IMR-90 (cell line): ENCODE results near the gene P2RY14. TPM values are rescaled to one million over a fixed set of nuclear protein-coding genes. Genes with fewer than 3 reads are reported as not detected.

Experiments
- ATAC-seq: fragments of 200-7000 bp; cut with Tn5 transposase; 2 replicates; pipeline ENCODE4 v1.9.1; 2020; ENCODE audit warnings: low read depth, mild to moderate bottlenecking, moderate library complexity
- BruUV-seq: library from RNA; stranded (reverse); fragments of 400-500 nt; replicated peaks from 2 replicates; lab custom pipeline; 2021; lab: Mats Ljungman, UMichigan
- CTCF ChIA-PET: fragments of 300-600 bp; formaldehyde crosslinking; extraction: SDS; loops from one replicate; lab custom pipeline; 2021; ENCODE audit warnings: antibody characterized with exemption; lab: Yijun Ruan, JAX
- POLR2A ChIA-PET: fragments of 300-600 bp; sonication (Branson Sonifier 250); formaldehyde crosslinking; loops from one replicate; lab custom pipeline; 2022; ENCODE audit warnings: antibody characterized with exemption; ENCODE audit not compliant: unreplicated experiment; lab: Charles Lee
- DNase-seq: peaks from one replicate; pipeline ENCODE4 v3.0.0; 2013
- H2AFZ ChIP-seq: replicated peaks from 2 replicates; pipeline ENCODE3; 2013; ENCODE audit warnings: low read length, mild to moderate bottlenecking; ENCODE audit not compliant: poor library complexity
- H2AK5ac ChIP-seq: 2 replicates; pipeline ENCODE4 v1.6.1; 2013; ENCODE audit warnings: low read depth, low read length, inconsistent platforms
- H2AK9ac ChIP-seq: replicated peaks from 2 replicates; pipeline ENCODE3; 2013; ENCODE audit warnings: mild to moderate bottlenecking, low read depth, low read length, moderate library complexity; ENCODE audit not compliant: poor library complexity
- H2BK120ac ChIP-seq: 2 replicates; pipeline ENCODE4 v1.6.1; 2013; ENCODE audit warnings: low read depth, low read length, inconsistent platforms
- H2BK15ac ChIP-seq: 3 replicates; pipeline ENCODE4 v1.6.1; 2013; ENCODE audit warnings: low read depth, low read length, inconsistent platforms
- H2BK20ac ChIP-seq: 2 replicates; pipeline ENCODE4 v1.6.1; 2013; ENCODE audit warnings: low read depth, mild to moderate bottlenecking, inconsistent platforms, low read length, moderate library complexity
- H2BK5ac ChIP-seq: 2 replicates; pipeline ENCODE4 v1.6.1; 2013; ENCODE audit warnings: mild to moderate bottlenecking, low read depth, low read length, inconsistent platforms; ENCODE audit not compliant: poor library complexity, severe bottlenecking
- H3K14ac ChIP-seq: replicated peaks from 2 replicates; pipeline ENCODE4 v1.6.1; 2013; ENCODE audit warnings: low read depth, low read length, inconsistent platforms
- H3K18ac ChIP-seq: 2 replicates; pipeline ENCODE4 v1.6.1; 2013; ENCODE audit warnings: low read depth, low read length, control low read depth
- H3K23ac ChIP-seq: 2 replicates; pipeline ENCODE4 v1.6.1; 2013; ENCODE audit warnings: low read depth, low read length, inconsistent platforms
- H3K27ac ChIP-seq: 2 replicates; pipeline ENCODE4 v1.5.1; 2013; ENCODE audit warnings: mild to moderate bottlenecking, control low read depth, low read length; ENCODE audit not compliant: insufficient read depth
- H3K27me3 ChIP-seq: 2 replicates; pipeline ENCODE4 v1.6.1; 2013; ENCODE audit warnings: low read length; ENCODE audit not compliant: control insufficient read depth, insufficient read depth
- H3K36me3 ChIP-seq: 2 replicates; pipeline ENCODE4 v1.6.1; 2013; ENCODE audit warnings: low read length, mixed read lengths; ENCODE audit not compliant: control insufficient read depth, insufficient read depth
- H3K4ac ChIP-seq: 2 replicates; pipeline ENCODE4 v1.6.1; 2013; ENCODE audit warnings: low read depth, low read length, inconsistent platforms
- H3K4me1 ChIP-seq: 2 replicates; pipeline ENCODE4 v1.6.1; 2013; ENCODE audit warnings: low read length, mixed read lengths; ENCODE audit not compliant: control insufficient read depth, insufficient read depth
- H3K4me2 ChIP-seq: 2 replicates; pipeline ENCODE4 v1.6.1; 2013; ENCODE audit warnings: low read depth, mild to moderate bottlenecking, control low read depth, low read length, moderate library complexity
- H3K4me3 ChIP-seq: 2 replicates; pipeline ENCODE4 v1.5.1; 2013; ENCODE audit warnings: low read depth, mild to moderate bottlenecking, control low read depth, low read length, moderate library complexity; ENCODE audit not compliant: insufficient read depth
- H3K56ac ChIP-seq: 2 replicates; pipeline ENCODE4 v1.6.1; 2013; ENCODE audit warnings: low read length, inconsistent platforms; ENCODE audit not compliant: insufficient read depth; ENCODE audit errors: extremely low read depth
- H3K79me1 ChIP-seq, 2 experiments: 2 replicates each; pipeline ENCODE4 v1.6.1; 2013; ENCODE audit warnings: low read length in 2 of 2, inconsistent platforms in 1 of 2, low read depth in 1 of 2
- H3K9ac ChIP-seq: 2 replicates; pipeline ENCODE4 v1.6.1; 2013; ENCODE audit warnings: low read depth, low read length, control low read depth
- H3K9me1 ChIP-seq: 2 replicates; pipeline ENCODE4 v1.6.1; 2013; ENCODE audit warnings: low read length, inconsistent platforms; ENCODE audit not compliant: insufficient read depth
- H3K9me3 ChIP-seq: 2 replicates; pipeline ENCODE4 v1.6.1; 2013; ENCODE audit warnings: low read length; ENCODE audit not compliant: control insufficient read depth, insufficient read depth
- H4K20me1 ChIP-seq: 2 replicates; pipeline ENCODE4 v1.6.1; 2013; ENCODE audit warnings: low read length, inconsistent platforms; ENCODE audit not compliant: insufficient read depth
- H4K5ac ChIP-seq: 2 replicates; pipeline ENCODE4 v1.6.1; 2013; ENCODE audit warnings: mild to moderate bottlenecking, low read depth, low read length, control low read depth
- H4K8ac ChIP-seq, 2 experiments: 2 replicates each; pipeline ENCODE4 v1.6.1; 2013; ENCODE audit warnings: low read depth in 2 of 2, low read length in 2 of 2, control low read depth in 1 of 2, inconsistent platforms in 1 of 2
- H4K91ac ChIP-seq: 2 replicates; pipeline ENCODE4 v1.6.1; 2013; ENCODE audit warnings: low read depth, low read length, inconsistent platforms; ENCODE audit not compliant: insufficient read depth
- BHLHE40 ChIP-seq: fragments of 150-350 bp; IDR thresholded peaks from 2 replicates; pipeline ENCODE4 v1.6.1; 2016; ENCODE audit warnings: mild to moderate bottlenecking, low read depth, low read length
- CEBPB ChIP-seq: IDR thresholded peaks from 2 replicates; pipeline ENCODE4 v1.6.1; 2012; ENCODE audit warnings: low read depth, low read length, improper control_type of control experiment
- FOS ChIP-seq: fragments of 150-350 bp; IDR thresholded peaks from 2 replicates; pipeline ENCODE4 v1.6.1; 2016; ENCODE audit warnings: low read depth, low read length
- MAFK ChIP-seq: IDR thresholded peaks from 2 replicates; pipeline ENCODE4 v1.6.1; 2012; ENCODE audit warnings: low read depth, low read length, improper control_type of control experiment
- MAZ ChIP-seq: IDR thresholded peaks from 2 replicates; pipeline ENCODE4 v1.6.1; 2012; ENCODE audit warnings: low read depth, mild to moderate bottlenecking, low read length, improper control_type of control experiment, moderate library complexity, borderline replicate concordance
- MXI1 ChIP-seq: IDR thresholded peaks from 2 replicates; pipeline ENCODE4 v1.6.1; 2012; ENCODE audit warnings: low read depth, mild to moderate bottlenecking, low read length, moderate library complexity, borderline replicate concordance
- NFE2L2 ChIP-seq: fragments of 150-350 bp; IDR thresholded peaks from 2 replicates; pipeline ENCODE4 v1.6.1; 2016; ENCODE audit warnings: low read depth, mild to moderate bottlenecking, low read length
- POLR2A ChIP-seq: IDR thresholded peaks from 2 replicates; pipeline ENCODE4 v1.6.1; 2012; ENCODE audit warnings: mild to moderate bottlenecking, low read depth, low read length
- RAD21 ChIP-seq: IDR thresholded peaks from 2 replicates; pipeline ENCODE4 v1.6.1; 2012; ENCODE audit warnings: low read length, improper control_type of control experiment
- RCOR1 ChIP-seq: IDR thresholded peaks from 2 replicates; pipeline ENCODE4 v1.6.1; 2012; ENCODE audit warnings: mild to moderate bottlenecking, low read length, improper control_type of control experiment; ENCODE audit not compliant: insufficient replicate concordance
- RFX5 ChIP-seq: IDR thresholded peaks from 2 replicates; pipeline ENCODE4 v1.8.0; 2012; ENCODE audit warnings: low read depth, mild to moderate bottlenecking, low read length, moderate library complexity
- SMC3 ChIP-seq: fragments of 150-350 bp; IDR thresholded peaks from 2 replicates; pipeline ENCODE4 v1.6.1; 2016; ENCODE audit warnings: low read depth, mild to moderate bottlenecking, antibody characterized with exemption, low read length, moderate library complexity
- USF2 ChIP-seq: fragments of 150-350 bp; IDR thresholded peaks from 2 replicates; pipeline ENCODE4 v1.6.1; 2017; ENCODE audit warnings: mild to moderate bottlenecking, antibody characterized with exemption, low read length, low read depth
- WGBS, 2 experiments: methylation state at CpG; one replicate each; pipeline versions ENCODE4 v1.1.5 to v1.1.7; 2013; ENCODE audit warnings: missing lambda C conversion rate in 2 of 2; ENCODE audit not compliant: insufficient read length in 1 of 2; ENCODE audit errors: extremely low coverage in 2 of 2; 5-methylcytosine and 5-hydroxymethylcytosine counted together
- dilution Hi-C: fragments of 300-500 bp; cut with HindIII; formaldehyde crosslinking; loops from one replicate; pipeline ENCODE4 v1.14.3; 2018; ENCODE audit warnings: low sequenced_read_pairs; ENCODE audit not compliant: unreplicated experiment
- in situ Hi-C: fragments of 300-500 bp; cut with MboI; formaldehyde crosslinking; loops from 3 replicates; pipeline ENCODE4 v1.14.3; 2019; ENCODE audit warnings: low sequenced_read_pairs, inconsistent platforms, mixed read lengths
- intact Hi-C: fragments of 100-400 bp; cut with micrococcal nuclease; formaldehyde crosslinking; loops from 2 replicates; pipeline ENCODE4 v1.10.0; 2022
- polyA plus RNA-seq, 3 experiments: library from polyadenylated mRNA; depleted of rRNA; stranded (reverse); fragments of >200 nt; gene quantifications; 2 replicates each; pipeline ENCODE4 v1.2.3, GENCODE V29; 2012; ENCODE audit warnings: low replicate concordance in 1 of 3
- total RNA-seq: library from RNA; depleted of rRNA; stranded (reverse); fragments of >200 nt; gene quantifications from 2 replicates; pipeline ENCODE4 v1.2.3, GENCODE V29; 2012
- TF ChIP-seq, protein P1 (sequence below): fragments of 150-350 bp; IDR thresholded peaks from 2 replicates; pipeline ENCODE4 v1.6.1; 2016; ENCODE audit warnings: low read depth, mild to moderate bottlenecking, low read length, moderate library complexity, borderline replicate concordance

The P2RY14 gene
- total and polyA plus RNA-seq, 2 of the 4 experiments (the other 2 are of a cell fraction) = not detected

DNA sequence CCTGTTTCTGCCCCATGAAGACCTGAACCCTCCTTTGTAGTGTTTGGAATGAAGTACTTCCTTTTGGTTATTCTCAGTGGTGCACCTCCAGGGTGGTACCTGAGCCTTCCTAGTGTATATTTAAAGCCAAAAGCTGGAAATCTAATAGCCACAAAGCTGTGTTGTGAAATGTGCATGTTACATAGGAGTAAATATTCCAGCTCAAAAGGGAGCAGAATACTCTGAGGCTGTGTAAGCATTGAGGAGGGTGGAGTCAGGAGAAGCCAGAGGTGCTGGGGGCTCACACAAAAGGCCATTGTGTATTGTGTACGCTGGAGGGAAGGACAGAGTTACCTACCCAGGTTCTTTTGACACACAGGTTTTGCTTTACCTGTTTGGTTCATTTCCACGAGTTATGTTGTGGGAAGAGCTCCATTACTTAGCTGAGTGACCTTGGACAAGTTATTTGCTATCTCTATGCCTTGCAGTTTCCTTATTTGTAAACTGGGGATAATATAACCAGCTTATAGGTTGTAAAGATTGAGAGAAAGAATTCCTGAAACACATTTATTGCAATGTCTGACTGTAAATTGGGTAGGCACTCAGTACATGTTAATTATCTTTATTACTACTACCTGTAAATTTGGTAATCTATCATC, 100.0 kb downstream of the P2RY14 start (continued):
- TF ChIP-seq RAD21 (no peak), RFX5 (no peak), SMC3 (no peak), CEBPB (no peak)

DNA sequence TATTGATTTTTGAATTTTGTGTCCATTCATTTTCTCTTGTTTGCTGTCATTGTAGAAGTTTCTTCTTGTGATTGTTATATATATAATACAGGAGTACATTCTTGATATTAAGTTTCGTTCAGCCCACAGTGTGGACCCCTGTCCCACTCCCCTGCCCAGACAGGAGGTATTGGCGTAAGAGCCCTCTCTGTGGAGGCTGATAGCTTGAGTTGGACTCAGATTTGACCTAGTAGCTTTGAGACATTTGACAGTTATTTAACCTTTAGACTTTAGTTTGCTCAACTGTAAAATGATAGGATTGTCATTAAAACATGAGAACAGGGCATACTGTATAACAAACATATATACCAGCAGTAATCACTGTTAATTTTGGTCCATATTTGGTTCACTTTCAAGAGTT, 102.4 kb downstream of the P2RY14 start:
- no peak overlapping the region for H3K56ac ChIP-seq
- DNase-seq = no peak
- H4K5ac ChIP-seq = no peak overlapping the region
- H4K20me1 ChIP-seq = no peaks in the 10 kb centered on the region
- H2BK15ac ChIP-seq = no peak overlapping the region
- H4K8ac ChIP-seq = no peak overlapping the region
- H2BK20ac ChIP-seq = no peak overlapping the region
- in situ Hi-C loops = no loop called here
- H3K79me1 ChIP-seq = no peaks in the 10 kb centered on the region
- no peak for ATAC-seq
- no peak overlapping the region for H3K4me3 ChIP-seq
- no peak overlapping the region for H3K4ac ChIP-seq
- H3K23ac ChIP-seq = no peak overlapping the region
- no peak overlapping the region for H3K14ac ChIP-seq
- H2BK5ac ChIP-seq = no peak overlapping the region
- no TSS peak for BruUV-seq
- POLR2A ChIA-PET = no interaction called here
- H2AK5ac ChIP-seq = no peak overlapping the region
- intact Hi-C loops = no loop called here
- no peak overlapping the region for H2AFZ ChIP-seq
- H3K9me1 ChIP-seq = no peaks in the 10 kb centered on the region
- no peak overlapping the region for H3K9ac ChIP-seq
- H3K27ac ChIP-seq = no peak overlapping the region
- H4K91ac ChIP-seq = no peak overlapping the region
- CTCF ChIA-PET = no interaction called here
- WGBS, 2 experiments = no CpG with 5 or more reads among the region's 2 CpGs
- H2AK9ac ChIP-seq = no peak overlapping the region
- no peak overlapping the region for H3K4me2 ChIP-seq
- H3K4me1 ChIP-seq = no peaks in the 10 kb centered on the region
- dilution Hi-C loops = no loop called here
- no peaks in the 10 kb centered on the region for H3K36me3 ChIP-seq
- H3K27me3 ChIP-seq = no peaks in the 10 kb centered on the region; the same call in none of the 2 replicates
- no peak overlapping the region for H2BK120ac ChIP-seq
- no peaks in the 10 kb centered on the region for H3K9me3 ChIP-seq
- no peak overlapping the region for H3K18ac ChIP-seq
- TF ChIP-seq RCOR1 (no peak), SMC3 (no peak), POLR2A (no peak), RFX5 (no peak), BHLHE40 (no peak), MAZ (no peak), MAFK (no peak), FOS (no peak), CEBPB (no peak), NFE2L2 (no peak), USF2 (no peak), MXI1 (no peak)
- TF ChIP-seq, protein P1, sequence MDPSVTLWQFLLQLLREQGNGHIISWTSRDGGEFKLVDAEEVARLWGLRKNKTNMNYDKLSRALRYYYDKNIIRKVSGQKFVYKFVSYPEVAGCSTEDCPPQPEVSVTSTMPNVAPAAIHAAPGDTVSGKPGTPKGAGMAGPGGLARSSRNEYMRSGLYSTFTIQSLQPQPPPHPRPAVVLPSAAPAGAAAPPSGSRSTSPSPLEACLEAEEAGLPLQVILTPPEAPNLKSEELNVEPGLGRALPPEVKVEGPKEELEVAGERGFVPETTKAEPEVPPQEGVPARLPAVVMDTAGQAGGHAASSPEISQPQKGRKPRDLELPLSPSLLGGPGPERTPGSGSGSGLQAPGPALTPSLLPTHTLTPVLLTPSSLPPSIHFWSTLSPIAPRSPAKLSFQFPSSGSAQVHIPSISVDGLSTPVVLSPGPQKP = no peak
